ENCODE measurements around the gene ABRACL.

GRCh38 chr6:139003751-139004150 is 24.8 kb upstream of the ABRACL start:
- TF ChIP-seq CTCF (IDR thresholded peaks at IDR 0.05) (no peak), POLR2AphosphoS5 (IDR thresholded peaks at IDR 0.05; ENCODE audit: insufficient read depth in 1 of 2, low read depth in 1 of 2) (no peak)
